Left colon (tissue), 2 donors: ENCODE data around the gene PAQR4. TPM values are rescaled to one million over a fixed set of nuclear protein-coding genes. Genes with fewer than 3 reads are reported as not detected.
A peak's percentile ranks its signal among the peaks of the same experiment; 100 is the strongest.

Source experiments
- ATAC-seq: fragments of 200-7000 bp; cut with Tn5 transposase; one replicate; pipeline ENCODE4 v1.9.1; 2020; ENCODE audit warnings: mild to moderate bottlenecking, moderate library complexity
- DNase-seq, 2 donors: peaks; one replicate each; pipeline ENCODE4 v3.0.0-alpha.2; 2020
- intact Hi-C, 2 donors: fragments of 100-400 bp; cut with DNase I in 1 of 2; cut with micrococcal nuclease in 1 of 2; formaldehyde crosslinking; loops; one replicate each; pipeline versions ENCODE4 v1.11.2 to v1.14.0; 2022; cut with DNase I, micrococcal nuclease
- total RNA-seq, 2 donors: library from RNA; stranded (reverse); fragmentation: NEBNext Ultra II Directional; extraction: Animal tissue kit (Norgen Biotek cat#: 25700); gene quantifications; one replicate each; pipeline ENCODE4 v1.2.1, GENCODE V29; 2021
- donor health status: DM: no; HTN: no; CAD: no.
- donor health status: DM: yes; HTN: yes; CAD: no.

Gene PAQR4
- total RNA-seq, 2 donors from 2014 or later = 8.7 to 12.7 TPM

- intact Hi-C loops = no loop called here
- no peak for ATAC-seq
- DNase-seq = no peak
Observed at GRCh38 chr16:2962334-2963073, 6.6 kb upstream of the PAQR4 start.

GRCh38 chr16:2963074-2963722 lies 6.0 kb upstream of the PAQR4 start:
- ATAC-seq = no peak
- DNase-seq = no peak
- intact Hi-C loops = no loop called here

GRCh38 chr16:2963723-2964474 lies 5.2 kb upstream of the PAQR4 start, which contains the start of gene KREMEN2:
KREMEN2 (plus strand) TSS chr16:2964275; CDS start chr16:2964521, 246 bp downstream.
- no peak for ATAC-seq
- intact Hi-C loops = no loop called here
- DNase-seq = peak; percentile 26 to 29

- intact Hi-C loops = no loop called here
- peak; percentile 7 for ATAC-seq
- peak; percentile 25 to 63 for DNase-seq
Observed at GRCh38 chr16:2964475-2965336, 4.4 kb upstream of the PAQR4 start.

- intact Hi-C loops = no loop called here
- no peak for DNase-seq
Observed at GRCh38 chr16:2966043-2966807, 2.9 kb upstream of the PAQR4 start.

GRCh38 chr16:2966808-2967191 lies 2.3 kb upstream of the PAQR4 start:
- ATAC-seq = peak; percentile 1
- intact Hi-C loops = no loop called here
- peak in 1 of 2 donors; percentile 46 for DNase-seq

More at GRCh38 chr16:2966043-2966807, 2.9 kb upstream of the PAQR4 start:
- ATAC-seq = no peak

GRCh38 chr16:2967211-2967631 lies 1.9 kb upstream of the PAQR4 start:
- intact Hi-C loops = no loop called here

GRCh38 chr16:2967721-2968161 lies 1.4 kb upstream of the PAQR4 start:
- intact Hi-C loops = no loop called here
- DNase-seq (no peak), ATAC-seq (no peak)

More at GRCh38 chr16:2967211-2967631, 1.9 kb upstream of the PAQR4 start:
- no peak for DNase-seq
- no peak for ATAC-seq

GRCh38 chr16:2968368-2968737 lies 795 bp upstream of the PAQR4 start:
- DNase-seq = peak; percentile 47 to 67
- ATAC-seq = peak; percentile 13
- intact Hi-C loops = no loop called here

- intact Hi-C loops = no loop called here
- ATAC-seq = peak; percentile 38
- DNase-seq = peak; percentile 73 to 81
Observed at GRCh38 chr16:2969545-2970521, 685 bp downstream of the PAQR4 start.

- no peak for ATAC-seq
- DNase-seq = no peak
- intact Hi-C loops = no loop called here
Observed at GRCh38 chr16:2970563-2970962, 1.4 kb downstream of the PAQR4 start.

- no peak for ATAC-seq
- intact Hi-C loops = no loop called here
- DNase-seq = no peak
Observed at GRCh38 chr16:2971134-2971984, 2.2 kb downstream of the PAQR4 start.

- DNase-seq (no peak), ATAC-seq (no peak)
- intact Hi-C loops = no loop called here
Observed at GRCh38 chr16:2971985-2972784, 3.0 kb downstream of the PAQR4 start.

- intact Hi-C loops = no loop called here
- no peak for DNase-seq
- no peak for ATAC-seq
Observed at GRCh38 chr16:2973093-2973492, 3.9 kb downstream of the PAQR4 start.

GRCh38 chr16:2973605-2974318 lies 4.6 kb downstream of the PAQR4 start:
- intact Hi-C loops = no loop called here
- DNase-seq (no peak), ATAC-seq (no peak)
